Neural cell (in vitro differentiated cells): ENCODE measurements around the gene IFI6. TPM values are rescaled to one million over a fixed set of nuclear protein-coding genes. Genes with fewer than 3 reads are reported as not detected.

Source experiments
- H2AFZ ChIP-seq: fragments of 200-600, 300-800 bp; sonication (generic), shearing (Covaris generic); 2 replicates; pipeline ENCODE4 v1.6.0; 2014; ENCODE audit warnings: low read depth, mild to moderate bottlenecking, antibody characterized with exemption, low read length, moderate library complexity
- H3F3A ChIP-seq: fragments of 200-600 bp; shearing (Covaris generic); 2 replicates; pipeline ENCODE4 v1.6.1; 2016; ENCODE audit warnings: mild to moderate bottlenecking, moderate library complexity, mixed read lengths, antibody characterized with exemption, low read length; ENCODE audit not compliant: insufficient read depth, poor library complexity, severe bottlenecking
- H3K27ac ChIP-seq: fragments of 200-600, 300-800 bp; sonication (generic), shearing (Covaris generic); 2 replicates; pipeline ENCODE4 v1.5.1; 2014; ENCODE audit warnings: mild to moderate bottlenecking, low read length, moderate library complexity
- H3K27me3 ChIP-seq: fragments of 300-800, 200-600 bp; sonication (generic), shearing (Covaris generic); 2 replicates; pipeline ENCODE4 v1.6.0; 2014; ENCODE audit warnings: mild to moderate bottlenecking, low read depth, low read length, moderate library complexity; ENCODE audit not compliant: insufficient read depth
- H3K36me3 ChIP-seq: fragments of 300-800, 200-600 bp; sonication (generic), shearing (Covaris generic); 2 replicates; pipeline ENCODE4 v1.5.1; 2014; ENCODE audit warnings: mild to moderate bottlenecking, antibody characterized with exemption, low read length, moderate library complexity; ENCODE audit not compliant: insufficient read depth
- H3K4me2 ChIP-seq: fragments of 300-800, 200-600 bp; sonication (generic), shearing (Covaris generic); 2 replicates; pipeline ENCODE4 v1.6.0; 2014; ENCODE audit warnings: mild to moderate bottlenecking, low read length
- H3K4me3 ChIP-seq: fragments of 300-800, 200-600 bp; sonication (generic), shearing (Covaris generic); 2 replicates; pipeline ENCODE4 v1.5.1; 2014; ENCODE audit warnings: mild to moderate bottlenecking, low read length, moderate library complexity
- H3K79me2 ChIP-seq: fragments of 200-600 bp; shearing (Covaris generic); replicated peaks from 2 replicates; pipeline ENCODE4 v1.6.0; 2014; ENCODE audit warnings: mild to moderate bottlenecking, low read length, moderate library complexity; ENCODE audit not compliant: insufficient read depth
- H3K9ac ChIP-seq: fragments of 300-800, 200-600 bp; sonication (generic), shearing (Covaris generic); 2 replicates; pipeline ENCODE4 v1.6.1; 2016; ENCODE audit warnings: mild to moderate bottlenecking, low read length, mixed read lengths
- H3K9me2 ChIP-seq: fragments of 200-600 bp; shearing (Covaris generic); 2 replicates; pipeline ENCODE4 v1.6.1; 2016; ENCODE audit warnings: mild to moderate bottlenecking, low read length, mixed read lengths; ENCODE audit not compliant: insufficient read depth
- H3K9me3 ChIP-seq: fragments of 200-600, 300-800 bp; sonication (generic), shearing (Covaris generic); 2 replicates; pipeline ENCODE4 v1.6.1; 2016; ENCODE audit warnings: mild to moderate bottlenecking, mixed run types, low read length, moderate library complexity, mixed read lengths
- H4K20me1 ChIP-seq: fragments of 200-600 bp; shearing (Covaris generic); 2 replicates; pipeline ENCODE4 v1.6.1; 2016; ENCODE audit warnings: mild to moderate bottlenecking, mixed run types; ENCODE audit not compliant: insufficient read depth
- EP300 ChIP-seq: fragments of 450-650 bp; conservative IDR thresholded peaks from 2 replicates; pipeline ENCODE4 v1.6.1; 2014; ENCODE audit warnings: antibody characterized with exemption, mild to moderate bottlenecking, moderate library complexity; ENCODE audit not compliant: poor library complexity, severe bottlenecking
- EZH2 ChIP-seq: fragments of 200-600, 300-800 bp; shearing (Covaris generic), sonication (generic); IDR thresholded peaks from 2 replicates; pipeline ENCODE4 v1.6.1; 2014; ENCODE audit warnings: antibody characterized with exemption, low read length, borderline replicate concordance, mild to moderate bottlenecking; ENCODE audit not compliant: insufficient read depth, poor library complexity, severe bottlenecking
- MXI1 ChIP-seq: fragments of 450-650 bp; conservative IDR thresholded peaks from 2 replicates; pipeline ENCODE4 v1.6.1; 2014; ENCODE audit warnings: antibody characterized with exemption, mild to moderate bottlenecking; ENCODE audit not compliant: poor library complexity, severe bottlenecking
- POLR2AphosphoS5 ChIP-seq: IDR thresholded peaks from 2 replicates; pipeline ENCODE4 v1.6.1; 2012
- RAD21 ChIP-seq: fragments of 450-650 bp; conservative IDR thresholded peaks from 2 replicates; pipeline ENCODE4 v1.6.1; 2014; ENCODE audit warnings: antibody characterized with exemption, mild to moderate bottlenecking, moderate library complexity
- SMC3 ChIP-seq: fragments of 450-650 bp; conservative IDR thresholded peaks from 2 replicates; pipeline ENCODE4 v1.6.1; 2014; ENCODE audit warnings: antibody characterized with exemption, mild to moderate bottlenecking, moderate library complexity; ENCODE audit not compliant: poor library complexity
- TAF1 ChIP-seq: IDR thresholded peaks from 2 replicates; pipeline ENCODE4 v1.6.1; 2012; ENCODE audit warnings: low read depth
- polyA plus RNA-seq: library from polyadenylated mRNA; depleted of rRNA; stranded (reverse); fragments of >200 nt; gene quantifications from 2 replicates; pipeline ENCODE4 v1.2.3, GENCODE V29; 2014
- TF ChIP-seq, protein P1 (sequence below): IDR thresholded peaks from 2 replicates; pipeline ENCODE4 v1.6.1; 2012; ENCODE audit warnings: borderline replicate concordance
- TF ChIP-seq, protein P2 (sequence below): fragments of 450-650 bp; IDR thresholded peaks from 2 replicates; pipeline ENCODE4 v1.5.1; 2014; ENCODE audit warnings: antibody characterized with exemption, mild to moderate bottlenecking, moderate library complexity; ENCODE audit not compliant: poor library complexity, severe bottlenecking

The IFI6 gene
- polyA plus RNA-seq, 1 donor from 2014 or later: 0.35 TPM

DNA sequence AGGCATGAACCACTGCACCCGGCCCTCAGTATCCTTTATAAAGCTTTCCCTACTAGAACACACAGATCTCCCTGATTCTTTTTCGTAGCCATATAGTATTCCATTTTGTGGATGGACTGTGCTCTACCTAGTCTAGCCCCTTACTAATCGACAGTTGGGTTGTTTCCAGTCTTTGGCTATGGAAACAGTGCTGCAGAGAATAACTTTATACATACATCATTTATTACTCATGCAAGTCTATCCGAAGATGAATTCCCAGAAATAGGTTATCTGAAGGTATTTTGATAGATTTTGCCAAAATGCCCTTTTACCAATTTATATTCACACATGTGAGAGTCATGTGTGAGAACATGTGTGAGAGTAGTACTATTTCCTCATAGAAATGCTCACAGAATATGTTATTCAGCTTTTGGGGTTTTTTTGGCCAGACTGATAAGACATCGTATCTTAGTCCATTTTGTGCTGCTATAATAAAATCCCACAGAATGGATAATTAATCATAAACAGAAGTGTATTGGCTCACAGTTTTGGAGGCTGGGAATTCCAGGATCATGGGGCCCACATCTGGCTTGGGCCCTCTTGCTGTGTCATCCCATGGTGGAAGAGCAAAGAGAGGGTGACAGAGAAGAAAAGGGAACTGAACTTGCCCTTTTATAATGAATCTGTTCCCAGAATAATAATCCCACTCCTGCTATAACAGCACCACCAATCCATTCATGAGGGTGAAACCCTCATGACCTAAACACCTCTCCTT, 19.7 kb downstream of the IFI6 start:
- H3F3A ChIP-seq: no peaks in the 10 kb centered on the region
- TF ChIP-seq POLR2AphosphoS5 (no peak), SMC3 (no peak), EZH2 (no peak), RAD21 (no peak), TAF1 (no peak), EP300 (no peak), MXI1 (no peak)
- TF ChIP-seq, protein P1, sequence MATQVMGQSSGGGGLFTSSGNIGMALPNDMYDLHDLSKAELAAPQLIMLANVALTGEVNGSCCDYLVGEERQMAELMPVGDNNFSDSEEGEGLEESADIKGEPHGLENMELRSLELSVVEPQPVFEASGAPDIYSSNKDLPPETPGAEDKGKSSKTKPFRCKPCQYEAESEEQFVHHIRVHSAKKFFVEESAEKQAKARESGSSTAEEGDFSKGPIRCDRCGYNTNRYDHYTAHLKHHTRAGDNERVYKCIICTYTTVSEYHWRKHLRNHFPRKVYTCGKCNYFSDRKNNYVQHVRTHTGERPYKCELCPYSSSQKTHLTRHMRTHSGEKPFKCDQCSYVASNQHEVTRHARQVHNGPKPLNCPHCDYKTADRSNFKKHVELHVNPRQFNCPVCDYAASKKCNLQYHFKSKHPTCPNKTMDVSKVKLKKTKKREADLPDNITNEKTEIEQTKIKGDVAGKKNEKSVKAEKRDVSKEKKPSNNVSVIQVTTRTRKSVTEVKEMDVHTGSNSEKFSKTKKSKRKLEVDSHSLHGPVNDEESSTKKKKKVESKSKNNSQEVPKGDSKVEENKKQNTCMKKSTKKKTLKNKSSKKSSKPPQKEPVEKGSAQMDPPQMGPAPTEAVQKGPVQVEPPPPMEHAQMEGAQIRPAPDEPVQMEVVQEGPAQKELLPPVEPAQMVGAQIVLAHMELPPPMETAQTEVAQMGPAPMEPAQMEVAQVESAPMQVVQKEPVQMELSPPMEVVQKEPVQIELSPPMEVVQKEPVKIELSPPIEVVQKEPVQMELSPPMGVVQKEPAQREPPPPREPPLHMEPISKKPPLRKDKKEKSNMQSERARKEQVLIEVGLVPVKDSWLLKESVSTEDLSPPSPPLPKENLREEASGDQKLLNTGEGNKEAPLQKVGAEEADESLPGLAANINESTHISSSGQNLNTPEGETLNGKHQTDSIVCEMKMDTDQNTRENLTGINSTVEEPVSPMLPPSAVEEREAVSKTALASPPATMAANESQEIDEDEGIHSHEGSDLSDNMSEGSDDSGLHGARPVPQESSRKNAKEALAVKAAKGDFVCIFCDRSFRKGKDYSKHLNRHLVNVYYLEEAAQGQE: no peak
- TF ChIP-seq, protein P2, sequence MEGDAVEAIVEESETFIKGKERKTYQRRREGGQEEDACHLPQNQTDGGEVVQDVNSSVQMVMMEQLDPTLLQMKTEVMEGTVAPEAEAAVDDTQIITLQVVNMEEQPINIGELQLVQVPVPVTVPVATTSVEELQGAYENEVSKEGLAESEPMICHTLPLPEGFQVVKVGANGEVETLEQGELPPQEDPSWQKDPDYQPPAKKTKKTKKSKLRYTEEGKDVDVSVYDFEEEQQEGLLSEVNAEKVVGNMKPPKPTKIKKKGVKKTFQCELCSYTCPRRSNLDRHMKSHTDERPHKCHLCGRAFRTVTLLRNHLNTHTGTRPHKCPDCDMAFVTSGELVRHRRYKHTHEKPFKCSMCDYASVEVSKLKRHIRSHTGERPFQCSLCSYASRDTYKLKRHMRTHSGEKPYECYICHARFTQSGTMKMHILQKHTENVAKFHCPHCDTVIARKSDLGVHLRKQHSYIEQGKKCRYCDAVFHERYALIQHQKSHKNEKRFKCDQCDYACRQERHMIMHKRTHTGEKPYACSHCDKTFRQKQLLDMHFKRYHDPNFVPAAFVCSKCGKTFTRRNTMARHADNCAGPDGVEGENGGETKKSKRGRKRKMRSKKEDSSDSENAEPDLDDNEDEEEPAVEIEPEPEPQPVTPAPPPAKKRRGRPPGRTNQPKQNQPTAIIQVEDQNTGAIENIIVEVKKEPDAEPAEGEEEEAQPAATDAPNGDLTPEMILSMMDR: no peak
- no peaks in the 10 kb centered on the region for H3K9me2 ChIP-seq
- H3K4me3 ChIP-seq: no peak overlapping the region
- H2AFZ ChIP-seq: no peak overlapping the region
- H3K27me3 ChIP-seq: no peaks in the 10 kb centered on the region
- H3K27ac ChIP-seq: no peak overlapping the region
- no peaks in the 10 kb centered on the region for H3K79me2 ChIP-seq
- H3K4me2 ChIP-seq: no peak overlapping the region
- no peak overlapping the region for H3K9ac ChIP-seq
- H3K36me3 ChIP-seq: no peaks in the 10 kb centered on the region
- H4K20me1 ChIP-seq: no peaks in the 10 kb centered on the region
- no peaks in the 10 kb centered on the region for H3K9me3 ChIP-seq

DNA sequence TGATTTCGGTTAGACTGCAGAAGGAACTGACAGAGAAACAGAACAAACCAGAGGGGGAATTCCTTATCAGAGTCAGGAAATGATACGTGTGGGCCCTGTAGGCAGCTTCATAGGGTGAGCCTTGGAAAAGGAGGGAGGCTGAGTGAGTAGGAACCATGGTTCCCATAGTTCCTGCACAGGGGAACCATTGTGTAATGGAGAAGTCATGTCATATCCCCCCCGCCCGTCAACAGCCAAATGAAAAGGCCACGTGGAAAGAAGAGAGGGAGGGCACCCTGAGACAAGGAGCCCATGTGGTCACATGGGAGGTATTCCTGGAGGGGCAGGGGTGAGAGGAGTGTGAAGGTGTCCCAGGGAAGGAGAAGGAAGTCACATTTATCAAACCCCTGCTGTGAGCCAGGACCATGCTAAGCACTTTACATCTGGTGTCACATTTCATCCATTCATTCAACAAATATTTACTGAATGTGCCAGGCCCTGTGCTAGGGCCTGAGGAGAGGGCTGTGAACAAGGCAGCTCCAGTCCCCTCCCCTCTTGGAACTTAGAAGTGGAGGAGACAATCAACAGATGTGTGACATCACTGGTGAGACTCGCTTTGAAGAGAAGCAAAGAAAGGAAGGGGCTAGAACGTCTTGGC, 21.3 kb downstream of the IFI6 start:
- H3K27me3 ChIP-seq: no peaks in the 10 kb centered on the region
- H3K9me3 ChIP-seq: no peaks in the 10 kb centered on the region
- no peaks in the 10 kb centered on the region for H3F3A ChIP-seq
- no peaks in the 10 kb centered on the region for H3K36me3 ChIP-seq
- no peak for TF ChIP-seq EZH2
- TF ChIP-seq EP300: no peak
- H3K9ac ChIP-seq: no peak overlapping the region
- H3K4me2 ChIP-seq: no peak overlapping the region
- H2AFZ ChIP-seq: no peak overlapping the region
- no peaks in the 10 kb centered on the region for H3K79me2 ChIP-seq
- H3K9me2 ChIP-seq: no peaks in the 10 kb centered on the region
- no peak overlapping the region for H3K4me3 ChIP-seq
- H4K20me1 ChIP-seq: no peaks in the 10 kb centered on the region
- no peak overlapping the region for H3K27ac ChIP-seq
